ENCODE data around the gene LEKR1. TPM values are rescaled to one million over a fixed set of nuclear protein-coding genes. Genes with fewer than 3 reads are reported as not detected.

The LEKR1 gene
- total and polyA plus RNA-seq, 9 of the 15 experiments (the other 6 are each of a cell fraction or from before 2014, with no cell fraction given): 0.76 to 1.8 (median 1.2) TPM

- no peak for TF ChIP-seq SFPQ (IDR thresholded peaks at IDR 0.05; ENCODE audit: low read depth, low read length)
- TF ChIP-seq TRIM24 (IDR thresholded peaks at IDR 0.05): peak in 1 of 2 experiments; percentile 59; a peak in 1 of 4 replicates
- TF ChIP-seq NCOA1 (IDR thresholded peaks at IDR 0.05; ENCODE audit: low read depth): no peak
- TF ChIP-seq POLR2G (IDR thresholded peaks at IDR 0.05; ENCODE audit: low read depth, low read length): no peak
- no peak for TF ChIP-seq FOXP4 (CRISPR knock-in tag; IDR thresholded peaks at IDR 0.05; ENCODE audit: borderline replicate concordance)
- no peak for TF ChIP-seq PCBP1 (IDR thresholded peaks at IDR 0.05; ENCODE audit: low read depth, low read length, poor library complexity, severe bottlenecking)
- no peak for TF ChIP-seq NFE2L1 (tag; IDR thresholded peaks at IDR 0.05; ENCODE audit: borderline replicate concordance, low read depth)
- TF ChIP-seq NBN (IDR thresholded peaks at IDR 0.05; ENCODE audit: low read depth): no peak
- no peak for TF ChIP-seq MLLT1 (IDR thresholded peaks at IDR 0.05)
- no peak for TF ChIP-seq ETV6 (IDR thresholded peaks at IDR 0.05; ENCODE audit: borderline replicate concordance in 1 of 2, low read depth in 2 of 2, low read length in 1 of 2)
- no peak for TF ChIP-seq ETV6 (CRISPR knock-in tag; IDR thresholded peaks at IDR 0.05; ENCODE audit: borderline replicate concordance)
- no peak for TF ChIP-seq SRSF9 (IDR thresholded peaks at IDR 0.05; ENCODE audit: borderline replicate concordance, low read depth, low read length)
- TF ChIP-seq TAL1 (IDR thresholded peaks at IDR 0.05): peak; percentile 64
- no peak for TF ChIP-seq IRF9 (tag; IDR thresholded peaks at IDR 0.05)
- peak; percentile 20; the same call in 1 of the 2 replicates for TF ChIP-seq SOX6 (IDR thresholded peaks at IDR 0.05)
- TF ChIP-seq RFX1 (IDR thresholded peaks at IDR 0.05): no peak
- TF ChIP-seq CAMTA2 (CRISPR knock-in tag; conservative IDR thresholded peaks at IDR 0.05): no peak
- TF ChIP-seq PML (IDR thresholded peaks at IDR 0.05; ENCODE audit: low read length): peak; percentile 57; the same call in 1 of the 2 replicates
- TF ChIP-seq RBFOX2 (IDR thresholded peaks at IDR 0.05; ENCODE audit: low read depth, low read length): no peak
- TF ChIP-seq POLR2B (IDR thresholded peaks at IDR 0.05; ENCODE audit: low read depth, partially characterized antibody): no peak
- 0 out of 2 replicates have a peak, but pooled peaks have one; percentile 23 for TF ChIP-seq ARID1B (IDR thresholded peaks at IDR 0.05)
- TF ChIP-seq ZNF165 (CRISPR knock-in tag; IDR thresholded peaks at IDR 0.05; ENCODE audit: borderline replicate concordance): no peak
Observed at GRCh38 chr3:156803952-156804741, 22.0 kb upstream of the LEKR1 start (continued).

Data from K562 (cell line).